AG04450 (cell line): ENCODE measurements around the gene SUCO. TPM values are rescaled to one million over a fixed set of nuclear protein-coding genes. Genes with fewer than 3 reads are reported as not detected.

Experiments used
- CTCF ChIA-PET: fragments of 300-600, 350-600 bp; formaldehyde crosslinking; extraction: SDS; loops from one replicate; lab custom pipeline; 2022; ENCODE audit warnings: antibody characterized with exemption, inconsistent platforms; lab: Charles Lee
- POLR2A ChIA-PET: fragments of 350-600 bp; formaldehyde crosslinking; extraction: SDS; loops from one replicate; lab custom pipeline; 2021; ENCODE audit warnings: antibody characterized with exemption, inconsistent platforms; lab: Yijun Ruan, JAX
- DNase-seq: peaks from one replicate; pipeline ENCODE4 v3.0.0-alpha.2; 2011; ENCODE audit warnings: low read depth, low spot score
- H3K27ac ChIP-seq: one replicate; pipeline ENCODE4 v1.5.1; 2012; ENCODE audit warnings: low read depth, low read length, control low read depth
- H3K27me3 ChIP-seq: one replicate; pipeline ENCODE4 v1.6.0; 2012; ENCODE audit warnings: low read length; ENCODE audit not compliant: control insufficient read depth, insufficient read depth
- H3K4me3 ChIP-seq: 2 replicates; pipeline ENCODE4 v1.5.1; 2011; ENCODE audit warnings: mild to moderate bottlenecking, low read depth, low read length, control low read depth
- H3K9me3 ChIP-seq: 2 replicates; pipeline ENCODE4 v1.5.1; 2012; ENCODE audit warnings: low read length; ENCODE audit not compliant: control insufficient read depth, insufficient read depth
- polyA plus RNA-seq: library from polyadenylated mRNA; depleted of rRNA; stranded (reverse); fragments of >200 nt; gene quantifications from 2 replicates; pipeline ENCODE4 v1.2.3, GENCODE V29; 2011
- TF ChIP-seq, protein P1 (sequence below): IDR thresholded peaks from 2 replicates; pipeline ENCODE4 v1.5.1; 2011; ENCODE audit warnings: low read depth, low read length, control low read depth, inconsistent platforms

Gene SUCO
- polyA plus RNA-seq, 1 experiment: 25.1 TPM

DNA sequence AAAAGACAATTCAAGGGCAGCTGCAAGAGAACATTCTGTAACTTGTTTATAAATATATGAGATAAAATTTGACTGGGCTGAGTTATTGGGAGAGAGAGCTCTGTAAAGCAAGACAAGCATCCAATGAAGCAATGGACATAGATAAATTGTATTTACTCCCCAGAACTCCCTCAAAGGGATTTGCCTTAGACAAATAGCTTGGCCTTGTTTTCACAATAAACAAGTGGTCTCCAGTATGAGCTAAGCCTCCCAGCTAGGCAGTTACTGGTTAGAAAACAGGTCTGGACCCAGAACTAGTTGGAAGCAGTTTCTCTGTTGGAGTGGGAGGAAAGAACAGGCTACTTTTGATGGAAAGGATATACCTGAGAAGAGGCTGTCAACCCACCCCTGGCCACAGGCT lies 25.2 kb upstream of the SUCO start:
- H3K27me3 ChIP-seq: peaks cover 8% of the 10 kb centered on the region
- TF ChIP-seq, protein P1, sequence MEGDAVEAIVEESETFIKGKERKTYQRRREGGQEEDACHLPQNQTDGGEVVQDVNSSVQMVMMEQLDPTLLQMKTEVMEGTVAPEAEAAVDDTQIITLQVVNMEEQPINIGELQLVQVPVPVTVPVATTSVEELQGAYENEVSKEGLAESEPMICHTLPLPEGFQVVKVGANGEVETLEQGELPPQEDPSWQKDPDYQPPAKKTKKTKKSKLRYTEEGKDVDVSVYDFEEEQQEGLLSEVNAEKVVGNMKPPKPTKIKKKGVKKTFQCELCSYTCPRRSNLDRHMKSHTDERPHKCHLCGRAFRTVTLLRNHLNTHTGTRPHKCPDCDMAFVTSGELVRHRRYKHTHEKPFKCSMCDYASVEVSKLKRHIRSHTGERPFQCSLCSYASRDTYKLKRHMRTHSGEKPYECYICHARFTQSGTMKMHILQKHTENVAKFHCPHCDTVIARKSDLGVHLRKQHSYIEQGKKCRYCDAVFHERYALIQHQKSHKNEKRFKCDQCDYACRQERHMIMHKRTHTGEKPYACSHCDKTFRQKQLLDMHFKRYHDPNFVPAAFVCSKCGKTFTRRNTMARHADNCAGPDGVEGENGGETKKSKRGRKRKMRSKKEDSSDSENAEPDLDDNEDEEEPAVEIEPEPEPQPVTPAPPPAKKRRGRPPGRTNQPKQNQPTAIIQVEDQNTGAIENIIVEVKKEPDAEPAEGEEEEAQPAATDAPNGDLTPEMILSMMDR: no peak
- POLR2A ChIA-PET: no interaction called here

DNA sequence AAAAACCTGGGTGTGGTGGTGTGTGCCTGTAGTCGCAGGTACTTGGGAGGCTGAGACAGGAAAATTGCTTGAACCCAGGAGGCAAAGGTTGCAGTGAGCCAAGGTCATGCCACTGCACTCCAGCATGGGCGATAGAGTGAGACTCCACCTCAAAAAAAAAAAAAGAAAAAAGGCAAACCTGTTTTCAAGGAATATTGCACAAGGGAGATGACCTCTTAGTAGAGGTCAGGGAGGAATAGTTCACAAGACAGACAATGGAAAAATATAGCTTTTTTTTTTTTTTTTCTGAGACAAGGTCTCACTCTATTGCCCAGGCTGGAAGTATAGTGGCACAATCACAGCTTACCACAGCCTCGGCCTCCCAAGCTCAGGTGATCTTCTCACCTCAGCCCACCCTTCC lies 22.5 kb upstream of the SUCO start:
- CTCF ChIA-PET: interaction anchor here (0.6 kb wide), 2 partner anchors 10 to 22 kb away, joined by 3 to 10 read pairs; no protein-coding TSS in a partner anchor
- H3K27me3 ChIP-seq: peaks cover 4% of the 10 kb centered on the region
- H3K27ac ChIP-seq: no peak overlapping the region
- POLR2A ChIA-PET: no interaction called here
- no peaks in the 10 kb centered on the region for H3K9me3 ChIP-seq
- H3K4me3 ChIP-seq: no peak overlapping the region
- TF ChIP-seq, protein P1: no peak
- no peak for DNase-seq

More for the DNA sequence above, 25.2 kb upstream of the SUCO start:
- CTCF ChIA-PET: no interaction called here
- Histone ChIP-seq H3K9me3 (no peaks in the 10 kb centered on the region), H3K27ac (no peak overlapping the region), H3K4me3 (no peak overlapping the region)
- DNase-seq: no peak

DNA sequence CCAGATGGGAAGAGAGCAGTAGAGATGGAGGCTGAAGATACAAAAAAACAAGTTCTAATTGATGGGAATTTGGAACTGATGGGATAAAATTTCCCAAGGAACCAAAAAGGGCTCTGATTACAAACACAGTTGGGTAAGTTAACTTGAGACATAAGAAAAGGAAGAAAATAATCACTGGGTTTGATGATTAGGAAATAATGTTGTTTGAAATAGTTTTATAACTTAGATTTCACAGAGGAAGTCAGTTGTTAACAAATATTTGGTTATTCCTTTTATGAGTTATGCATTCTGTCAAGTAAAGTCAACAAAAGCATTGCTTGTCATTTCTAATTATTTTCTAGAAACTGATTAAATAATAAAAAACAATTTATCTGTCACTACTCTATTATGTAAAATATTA lies 20.4 kb upstream of the SUCO start:
- ChIA-PET CTCF (interaction anchor here (1.2 kb wide), 1 partner anchor 510 kb away, joined by 4 read pairs; no protein-coding TSS in a partner anchor), POLR2A (no interaction called here)
- H3K27me3 ChIP-seq: no peaks in the 10 kb centered on the region
- TF ChIP-seq, protein P1: no peak
- H3K4me3 ChIP-seq: no peak overlapping the region
- DNase-seq: no peak
- no peak overlapping the region for H3K27ac ChIP-seq
- H3K9me3 ChIP-seq: no peaks in the 10 kb centered on the region

DNA sequence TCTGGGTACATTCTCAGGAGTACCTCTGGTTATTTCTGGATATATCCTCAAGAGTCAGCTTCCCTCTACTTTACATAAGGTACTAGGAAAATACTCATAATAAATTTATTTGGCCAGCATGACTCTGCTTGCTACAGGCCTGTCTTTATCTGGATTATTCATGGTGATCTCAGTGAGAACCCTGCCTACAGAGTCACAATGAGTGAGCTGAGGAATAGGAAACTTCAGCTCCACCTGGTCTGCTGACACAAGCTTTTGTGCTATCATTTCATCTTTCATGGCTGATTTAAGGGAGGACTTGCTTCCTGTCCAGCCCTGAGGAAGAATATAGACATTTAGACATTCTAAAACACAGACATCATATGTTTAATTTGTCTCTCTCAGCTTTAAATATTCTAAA lies 19.5 kb upstream of the SUCO start:
- DNase-seq: no peak
- CTCF ChIA-PET: interaction anchor here (1.2 kb wide), 1 partner anchor 511 kb away, joined by 4 read pairs; no protein-coding TSS in a partner anchor

DNA sequence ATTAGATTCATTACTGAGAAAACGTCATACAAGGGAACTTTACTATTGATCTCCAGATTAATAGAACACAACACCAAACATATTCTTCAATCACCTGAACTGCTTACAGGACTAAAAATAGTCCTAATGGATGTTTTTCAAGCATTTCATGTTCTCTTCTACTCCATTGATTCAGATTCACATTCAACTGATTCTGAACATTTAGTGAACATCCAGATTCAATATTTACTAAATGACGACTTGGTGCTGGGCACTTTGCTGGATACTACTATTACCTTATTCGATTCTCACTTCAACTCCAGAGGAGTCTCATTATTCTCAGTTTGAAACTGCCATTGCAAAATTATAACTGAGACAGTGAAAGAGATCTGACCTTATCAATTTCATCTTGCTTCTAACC lies 18.8 kb upstream of the SUCO start:
- TF ChIP-seq, protein P1: no peak
- no peak overlapping the region for H3K27ac ChIP-seq
- no peaks in the 10 kb centered on the region for H3K27me3 ChIP-seq
- H3K4me3 ChIP-seq: no peak overlapping the region
- ChIA-PET CTCF (no interaction called here), POLR2A (no interaction called here)
- DNase-seq: no peak
- no peaks in the 10 kb centered on the region for H3K9me3 ChIP-seq

More for the DNA sequence above, 19.5 kb upstream of the SUCO start:
- no peaks in the 10 kb centered on the region for H3K9me3 ChIP-seq
- POLR2A ChIA-PET: no interaction called here
- H3K27me3 ChIP-seq: no peaks in the 10 kb centered on the region
- H3K27ac ChIP-seq: no peak overlapping the region
- TF ChIP-seq, protein P1: no peak
- H3K4me3 ChIP-seq: no peak overlapping the region
